HepG2 (cell line): ENCODE results near the gene PDSS2. TPM values are rescaled to one million over a fixed set of nuclear protein-coding genes. Genes with fewer than 3 reads are reported as not detected.

Experiments used
- CENPX ChIP-seq: sonication (generic); formaldehyde crosslinking; IDR thresholded peaks from 2 replicates; pipeline ENCODE4 v1.9.0; 2021; ENCODE audit warnings: mild to moderate bottlenecking, missing genetic modification reagents, moderate library complexity
- ISX ChIP-seq: sonication (generic); formaldehyde crosslinking; conservative IDR thresholded peaks from 2 replicates; pipeline ENCODE4 v1.5.0; 2020; ENCODE audit warnings: missing genetic modification reagents
- JARID2 ChIP-seq: sonication (generic); formaldehyde crosslinking; IDR thresholded peaks from 2 replicates; pipeline ENCODE4 v1.8.1; 2023; ENCODE audit warnings: missing genetic modification reagents, inconsistent platforms; ENCODE audit not compliant: insufficient replicate concordance
- KIAA2018 ChIP-seq: sonication (generic); formaldehyde crosslinking; IDR thresholded peaks from 2 replicates; pipeline ENCODE4 v1.5.0; 2020; ENCODE audit warnings: mild to moderate bottlenecking, missing genetic modification reagents, borderline replicate concordance
- LRRFIP1 ChIP-seq: sonication (generic); formaldehyde crosslinking; conservative IDR thresholded peaks from 2 replicates; pipeline ENCODE4 v1.4.0; 2020; ENCODE audit warnings: missing genetic modification reagents
- NR2F2 ChIP-seq: IDR thresholded peaks from 2 replicates; pipeline ENCODE4 v1.6.1; 2012; ENCODE audit warnings: low read depth, inconsistent platforms, borderline replicate concordance
- ONECUT2 ChIP-seq: sonication (generic); formaldehyde crosslinking; IDR thresholded peaks from 2 replicates; pipeline ENCODE4 v1.4.0; 2020; ENCODE audit warnings: missing genetic modification reagents
- SIN3B ChIP-seq: fragments of 150-350 bp; IDR thresholded peaks from 2 replicates; pipeline ENCODE4 v1.6.1; 2014; ENCODE audit warnings: low read length
- SRSF1 ChIP-seq: fragments of 200-400 bp; formaldehyde crosslinking; optimal IDR thresholded peaks from 2 replicates; pipeline ENCODE3; 2017; ENCODE audit warnings: mild to moderate bottlenecking, low read depth, low read length, moderate library complexity
- ZBTB4 ChIP-seq: sonication (generic); formaldehyde crosslinking; IDR thresholded peaks from 2 replicates; pipeline ENCODE4 v1.4.0; 2020; ENCODE audit warnings: missing genetic modification reagents, mild to moderate bottlenecking, borderline replicate concordance
- ZNF207 ChIP-seq: fragments of 450-650 bp; IDR thresholded peaks from 2 replicates; pipeline ENCODE4 v1.6.1; 2016; ENCODE audit warnings: antibody characterized with exemption, borderline replicate concordance
- ZNF253 ChIP-seq: sonication (generic); formaldehyde crosslinking; IDR thresholded peaks from 2 replicates; pipeline ENCODE4 v1.8.0; 2022; ENCODE audit warnings: mild to moderate bottlenecking, missing genetic modification reagents, borderline replicate concordance
- ZNF292 ChIP-seq: sonication (generic); formaldehyde crosslinking; IDR thresholded peaks from 2 replicates; pipeline ENCODE4 v1.8.1; 2022; ENCODE audit warnings: mild to moderate bottlenecking, low read depth, missing genetic modification reagents, borderline replicate concordance
- ZNF660 ChIP-seq: sonication (generic); formaldehyde crosslinking; IDR thresholded peaks from 2 replicates; pipeline ENCODE4 v1.5.1; 2020; ENCODE audit warnings: mild to moderate bottlenecking, low read depth, missing genetic modification reagents, borderline replicate concordance
- polyA plus RNA-seq, 8 experiments: library from polyadenylated mRNA; depleted of rRNA in 3 of 8; stranded (reverse) in 7 of 8; unstranded in 1 of 8; fragments of >200 nt; fragmentation: Illumina TruSeq in 4 of 8; extraction: Trizol in 4 of 8; gene quantifications; 2 replicates each; pipeline versions ENCODE4 v1.2.1 to v1.2.3, GENCODE V29; 2011 to 2016; ENCODE audit warnings: low read depth in 4 of 8, missing spikeins in 1 of 8, mixed read lengths in 1 of 8; ENCODE audit not compliant: insufficient read depth in 1 of 8
- total RNA-seq, 5 experiments: library from RNA; depleted of rRNA; stranded (reverse); fragments of >200 nt; fragmentation: Illumina TruSeq; extraction: Trizol; gene quantifications; 2 replicates each; pipeline ENCODE4 v1.2.3, GENCODE V29; 2016; ENCODE audit warnings: low read depth in 1 of 5

PDSS2 gene
- total and polyA plus RNA-seq, 2 of the 13 experiments (the other 11 are each of a cell fraction or from before 2014, with no cell fraction given) = 16.2 to 17.0 TPM

GRCh38 chr6:107489636-107490565 lies 30.5 kb upstream of the PDSS2 start, which contains the start of gene SOBP (continued):
- TF ChIP-seq KIAA2018 (CRISPR knock-in tag) (no peak), ZNF292 (no peak), JARID2 (CRISPR knock-in tag) (no peak), NR2F2 (no peak), ONECUT2 (CRISPR knock-in tag) (no peak), LRRFIP1 (no peak), ZNF207 (no peak), SRSF1 (no peak), CENPX (CRISPR knock-in tag) (no peak), ZNF660 (CRISPR knock-in tag) (no peak), ISX (CRISPR knock-in tag) (no peak), ZBTB4 (no peak), ZNF253 (CRISPR knock-in tag) (no peak), SIN3B (no peak)
